ENCODE measurements around the gene STT3A. TPM values are rescaled to one million over a fixed set of nuclear protein-coding genes. Genes with fewer than 3 reads are reported as not detected.

STT3A gene
- total RNA-seq, 4 donors from 2014 or later = 66.8 to 135 (median 83.6) TPM

DNA sequence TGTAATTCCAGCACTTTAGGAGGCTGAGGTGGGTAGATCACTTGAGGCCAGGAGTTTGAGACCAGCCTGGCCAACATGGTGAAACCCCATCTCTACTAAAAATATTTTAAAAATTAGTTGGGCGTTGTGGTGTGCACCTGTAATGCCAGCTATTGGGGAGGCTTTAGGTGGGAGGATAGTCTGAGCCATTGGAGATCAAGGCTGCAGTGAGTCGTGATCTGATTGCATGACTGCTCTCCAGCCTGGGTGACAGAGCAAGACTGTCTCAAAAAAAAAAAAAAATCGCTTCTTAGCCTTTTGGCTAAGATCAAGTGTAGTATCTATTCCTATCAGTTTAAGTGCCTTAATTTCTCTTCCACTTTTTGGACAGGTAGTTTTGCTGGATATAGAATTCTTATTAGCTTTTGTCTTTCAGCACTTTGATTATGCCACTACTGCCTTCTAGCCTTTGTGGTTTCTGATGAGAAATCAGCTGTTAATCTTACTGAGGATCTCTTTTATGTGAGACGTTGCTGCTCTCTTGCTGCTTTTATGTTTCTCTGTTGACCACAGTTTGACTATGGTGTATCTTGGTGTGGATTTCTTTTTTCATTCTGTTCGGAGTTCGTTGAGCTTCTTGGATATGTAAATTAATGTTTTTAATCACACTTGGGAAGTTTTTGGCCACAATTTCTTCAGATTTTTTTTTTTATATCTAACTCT, 57.0 kb downstream of the STT3A start:
- no peak for DNase-seq (ENCODE audit: low spot score)
- TF ChIP-seq, protein P1, sequence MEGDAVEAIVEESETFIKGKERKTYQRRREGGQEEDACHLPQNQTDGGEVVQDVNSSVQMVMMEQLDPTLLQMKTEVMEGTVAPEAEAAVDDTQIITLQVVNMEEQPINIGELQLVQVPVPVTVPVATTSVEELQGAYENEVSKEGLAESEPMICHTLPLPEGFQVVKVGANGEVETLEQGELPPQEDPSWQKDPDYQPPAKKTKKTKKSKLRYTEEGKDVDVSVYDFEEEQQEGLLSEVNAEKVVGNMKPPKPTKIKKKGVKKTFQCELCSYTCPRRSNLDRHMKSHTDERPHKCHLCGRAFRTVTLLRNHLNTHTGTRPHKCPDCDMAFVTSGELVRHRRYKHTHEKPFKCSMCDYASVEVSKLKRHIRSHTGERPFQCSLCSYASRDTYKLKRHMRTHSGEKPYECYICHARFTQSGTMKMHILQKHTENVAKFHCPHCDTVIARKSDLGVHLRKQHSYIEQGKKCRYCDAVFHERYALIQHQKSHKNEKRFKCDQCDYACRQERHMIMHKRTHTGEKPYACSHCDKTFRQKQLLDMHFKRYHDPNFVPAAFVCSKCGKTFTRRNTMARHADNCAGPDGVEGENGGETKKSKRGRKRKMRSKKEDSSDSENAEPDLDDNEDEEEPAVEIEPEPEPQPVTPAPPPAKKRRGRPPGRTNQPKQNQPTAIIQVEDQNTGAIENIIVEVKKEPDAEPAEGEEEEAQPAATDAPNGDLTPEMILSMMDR (IDR thresholded peaks at IDR 0.05) = no peak
- ATAC-seq (ENCODE audit: low FRiP score) = no peak

DNA sequence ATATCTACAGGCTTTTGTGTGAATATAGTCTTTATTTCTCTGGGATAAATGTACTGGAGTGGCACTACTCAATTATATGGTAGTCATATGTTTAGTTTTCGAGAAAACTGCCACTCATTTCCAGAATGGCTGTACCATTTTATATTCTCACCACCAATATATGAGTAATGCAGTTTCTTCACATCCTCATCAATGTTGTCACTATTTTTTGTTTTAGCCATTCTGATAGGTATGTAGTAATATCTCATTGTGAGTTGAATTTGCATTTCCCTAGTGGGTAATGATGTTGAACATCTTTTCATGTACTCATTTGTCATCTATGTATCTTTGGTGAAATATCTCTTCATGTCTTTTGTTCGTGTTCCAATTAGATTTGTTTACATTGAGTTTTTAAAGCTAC, 70.0 kb downstream of the STT3A start:
- DNase-seq (ENCODE audit: low spot score) = no peak
- TF ChIP-seq, protein P1 (IDR thresholded peaks at IDR 0.05) = no peak
- no peak for ATAC-seq (ENCODE audit: low FRiP score)

DNA sequence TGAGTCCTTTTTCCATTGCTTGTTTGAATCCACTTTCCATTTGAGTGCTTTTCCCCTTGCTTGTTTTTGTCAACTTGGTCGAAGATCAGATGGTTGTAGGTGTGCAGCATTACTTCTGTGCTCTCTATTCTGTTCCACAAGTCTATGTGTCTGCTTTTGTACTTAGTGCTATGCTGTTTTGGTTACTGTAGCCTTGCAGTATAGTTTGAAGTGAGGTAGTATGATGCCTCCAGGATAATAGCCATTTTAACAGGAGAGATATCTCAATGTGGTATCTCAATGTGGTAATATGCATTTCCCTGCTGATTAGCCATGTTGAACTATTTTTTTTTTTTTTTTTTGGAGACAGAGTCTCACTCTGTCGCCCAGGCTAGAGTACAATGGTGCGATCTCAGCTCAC, 71.3 kb downstream of the STT3A start:
- no peak for ATAC-seq (ENCODE audit: low FRiP score)
- DNase-seq (ENCODE audit: low spot score) = no peak
- TF ChIP-seq, protein P1 (IDR thresholded peaks at IDR 0.05) = no peak

DNA sequence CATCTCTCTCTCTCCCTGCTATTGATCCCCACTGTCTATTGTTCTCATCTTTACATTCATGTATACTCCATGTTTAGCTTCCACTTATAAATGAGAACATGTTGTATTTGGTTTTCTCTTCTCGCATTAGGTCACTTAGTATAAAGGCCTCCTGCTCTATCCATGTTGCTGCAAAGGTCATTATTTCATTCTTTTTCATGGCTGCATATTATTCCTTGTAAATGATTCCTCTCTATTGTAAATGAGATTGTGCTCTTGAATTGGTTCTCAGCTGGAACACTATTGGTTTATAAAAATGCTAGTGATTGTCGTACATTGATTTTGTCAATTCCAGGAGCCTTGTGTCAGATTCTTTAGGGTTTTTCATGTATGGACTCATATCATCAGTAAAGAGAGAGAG, 74.5 kb downstream of the STT3A start:
- DNase-seq (ENCODE audit: low spot score) (no peak), ATAC-seq (ENCODE audit: low FRiP score) (no peak)
- TF ChIP-seq, protein P1 (IDR thresholded peaks at IDR 0.05) = no peak

DNA sequence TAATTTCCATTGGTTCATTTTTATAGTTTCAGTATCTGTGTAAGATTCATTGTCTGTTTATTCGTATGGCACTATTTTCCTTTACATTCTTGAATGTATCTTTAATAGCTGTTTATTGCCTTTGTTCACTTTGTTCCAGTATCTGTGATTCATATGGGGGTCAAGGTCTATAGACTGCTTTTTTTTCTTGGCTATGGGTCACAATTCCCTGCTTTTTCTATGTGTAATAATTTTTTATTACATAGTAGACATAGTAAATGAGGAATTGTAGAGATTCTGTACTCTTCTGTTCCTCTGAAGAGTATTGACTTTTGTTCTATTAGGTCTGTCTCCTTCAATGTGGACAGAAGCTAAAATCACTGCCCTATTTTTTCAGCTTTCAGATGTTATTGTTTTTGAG, 77.5 kb downstream of the STT3A start:
- no peak for DNase-seq (ENCODE audit: low spot score)
- no peak for ATAC-seq (ENCODE audit: low FRiP score)
- TF ChIP-seq, protein P1 (IDR thresholded peaks at IDR 0.05) = no peak

DNA sequence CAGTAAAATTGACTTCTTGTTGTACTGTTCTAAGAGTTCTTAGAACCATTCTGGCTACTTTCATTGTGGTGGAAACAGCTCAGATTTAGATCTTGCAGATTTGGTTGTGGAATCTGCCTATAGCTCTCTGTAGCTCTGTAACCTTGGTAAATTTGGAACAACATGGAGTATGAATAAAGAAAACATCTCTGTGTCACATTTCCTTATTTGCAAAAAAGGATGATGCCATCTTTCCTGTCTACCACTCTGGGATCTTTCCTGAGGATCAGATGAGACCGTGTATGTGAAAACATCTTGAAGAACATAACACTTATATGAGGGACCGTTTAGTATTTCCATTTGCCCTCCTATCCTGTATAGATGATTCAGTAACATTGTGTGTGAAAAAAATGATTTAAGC, 78.9 kb downstream of the STT3A start:
- ATAC-seq (ENCODE audit: low FRiP score) (no peak), DNase-seq (ENCODE audit: low spot score) (no peak)
- TF ChIP-seq, protein P1 (IDR thresholded peaks at IDR 0.05) = no peak

Small RNAs within 50 kb of the gene (small RNA-seq; reads per million reads assigned to genes)
- gene RNU2-35P = not detected
- not detected for gene RNU6-1156P

Other genes with a start within 250 kb of the STT3A start
- gene FEZ1, start 96.6 kb upstream of the STT3A start, total RNA-seq = 10 to 100 TPM; 10.7 to 27.7 (median 15.6) TPM
- 100 to 1,000 TPM in 1 of 4 donors, 10 to 100 TPM in 3; 68.6 to 116 (median 85.5) TPM for gene EI24, start 23.4 kb upstream of the STT3A start, total RNA-seq
- 1 to 10 TPM; 1.2 to 5.4 (median 3.0) TPM for gene CHEK1, start 32.3 kb downstream of the STT3A start, total RNA-seq
- not detected for gene ACRV1, start 88.0 kb downstream of the STT3A start, total RNA-seq
- gene PATE1, start 153.4 kb downstream of the STT3A start, total RNA-seq = not detected
- gene PATE2, start 186.0 kb downstream of the STT3A start, total RNA-seq = not detected
- gene PATE3, start 195.3 kb downstream of the STT3A start, total RNA-seq = not detected
- not detected for gene PATE4, start 240.5 kb downstream of the STT3A start, total RNA-seq

All from omental fat pad (tissue), 4 donors.